H1 (cell line): ENCODE data around the gene OR5AC2. TPM values are rescaled to one million over a fixed set of nuclear protein-coding genes. Genes with fewer than 3 reads are reported as not detected.

Experiments
- CTCF ChIA-PET: fragments of 300-600 bp; sonication (Branson Sonifier 250); formaldehyde crosslinking; loops from one replicate; lab custom pipeline; 2021; ENCODE audit not compliant: partially characterized antibody; lab: Charles Lee
- POLR2A ChIA-PET: fragments of 300-600 bp; sonication (Branson Sonifier 250); formaldehyde crosslinking; loops from one replicate; lab custom pipeline; 2021; ENCODE audit warnings: inconsistent platforms; ENCODE audit not compliant: partially characterized antibody; lab: Charles Lee
- DNase-seq, 2 experiments: peaks; one replicate each; pipeline versions ENCODE4 v3.0.0 to v3.0.0-alpha.2; 2010 to 2022; ENCODE audit warnings: low spot score in 2 of 2, low read depth in 1 of 2, mixed read lengths in 1 of 2
- FAIRE-seq: peaks from 2 replicates; lab custom pipeline; 2011; peaks lifted over from hg19 to GRCh38; lab: Jason Lieb, UNC
- H2AFZ ChIP-seq: 2 replicates; pipeline ENCODE4 v1.8.1; 2012; ENCODE audit warnings: low read length, inconsistent platforms
- H2AK5ac ChIP-seq: 2 replicates; pipeline ENCODE4 v1.6.1; 2013; ENCODE audit warnings: low read depth, low read length
- H2BK120ac ChIP-seq: replicated peaks from 2 replicates; pipeline ENCODE3; 2013; ENCODE audit warnings: low read depth, low read length, inconsistent platforms
- H2BK12ac ChIP-seq: 2 replicates; pipeline ENCODE4 v1.6.1; 2013; ENCODE audit warnings: low read depth, low read length
- H2BK15ac ChIP-seq: 2 replicates; pipeline ENCODE4 v1.6.1; 2013; ENCODE audit warnings: low read length
- H2BK20ac ChIP-seq: 2 replicates; pipeline ENCODE4 v1.6.1; 2013; ENCODE audit warnings: low read length
- H2BK5ac ChIP-seq: 2 replicates; pipeline ENCODE4 v1.6.1; 2013; ENCODE audit warnings: low read depth, low read length
- H3K14ac ChIP-seq: 2 replicates; pipeline ENCODE4 v1.6.1; 2013; ENCODE audit warnings: inconsistent platforms; ENCODE audit not compliant: insufficient read length
- H3K18ac ChIP-seq: 2 replicates; pipeline ENCODE4 v1.6.1; 2013; ENCODE audit warnings: low read length; ENCODE audit errors: extremely low read depth
- H3K23ac ChIP-seq: 2 replicates; pipeline ENCODE4 v1.6.1; 2013; ENCODE audit warnings: inconsistent platforms; ENCODE audit not compliant: insufficient read length
- H3K23me2 ChIP-seq: 2 replicates; pipeline ENCODE4 v1.6.1; 2013; ENCODE audit warnings: low read depth, low read length
- H3K27ac ChIP-seq: 2 replicates; pipeline ENCODE4 v1.6.1; 2011; ENCODE audit warnings: low read depth, low read length, inconsistent platforms
- H3K27me3 ChIP-seq, 4 experiments: replicated peaks in 1 of 4; 1 replicate in 1 of 4; 2 replicates in 3 of 4; pipeline versions ENCODE4 v1.6.1 to v1.8.1; 2011 to 2013; ENCODE audit warnings: low read length in 3 of 4, mild to moderate bottlenecking in 3 of 4, inconsistent platforms in 2 of 4, mixed read lengths in 2 of 4, moderate library complexity in 1 of 4; ENCODE audit not compliant: control insufficient read depth in 3 of 4, insufficient read depth in 3 of 4; ENCODE audit errors: extremely low read depth in 1 of 4
- H3K36me3 ChIP-seq, 4 experiments: 2 replicates each; pipeline versions ENCODE4 v1.6.1 to v1.8.1; 2011 to 2013; ENCODE audit warnings: mild to moderate bottlenecking in 4 of 4, low read length in 3 of 4, moderate library complexity in 2 of 4, control low read depth in 1 of 4, inconsistent platforms in 1 of 4; ENCODE audit not compliant: insufficient read depth in 4 of 4, control insufficient read depth in 2 of 4
- H3K4ac ChIP-seq: replicated peaks from 2 replicates; pipeline ENCODE3; 2013; ENCODE audit warnings: low read length, low read depth, mixed read lengths, inconsistent platforms; ENCODE audit not compliant: insufficient read length
- H3K4me1 ChIP-seq, 4 experiments: replicated peaks in 1 of 4; 1 replicate in 1 of 4; 2 replicates in 3 of 4; pipeline versions ENCODE4 v1.6.1 to v1.8.1; 2011 to 2013; ENCODE audit warnings: low read length in 3 of 4, inconsistent platforms in 2 of 4, mixed read lengths in 1 of 4; ENCODE audit not compliant: insufficient read depth in 4 of 4, control insufficient read depth in 3 of 4
- H3K4me2 ChIP-seq, 2 experiments: 2 replicates each; pipeline versions ENCODE4 v1.6.1 to v1.8.1; 2011 to 2013; ENCODE audit warnings: low read depth in 2 of 2, low read length in 2 of 2, control low read depth in 1 of 2, inconsistent platforms in 1 of 2, mild to moderate bottlenecking in 1 of 2; ENCODE audit not compliant: insufficient read depth in 1 of 2
- H3K4me3 ChIP-seq, 4 experiments: fragments of 200-600, 300-600 bp in 1 of 4; sonication (generic), shearing (Covaris generic), sonication (Bioruptor Twin) in 1 of 4; 2 replicates each; pipeline versions ENCODE4 v1.5.1 to v1.8.1; 2011 to 2016; ENCODE audit warnings: low read length in 4 of 4, low read depth in 3 of 4, control low read depth in 2 of 4, inconsistent platforms in 2 of 4, mild to moderate bottlenecking in 2 of 4, mixed read lengths in 1 of 4, moderate library complexity in 1 of 4; ENCODE audit not compliant: insufficient read depth in 2 of 4; ENCODE audit errors: extremely low read depth in 1 of 4
- H3K56ac ChIP-seq: replicated peaks from 2 replicates; pipeline ENCODE3; 2013; ENCODE audit warnings: low read depth, mild to moderate bottlenecking, mixed read lengths, low read length, inconsistent platforms; ENCODE audit not compliant: insufficient read length
- H3K79me1 ChIP-seq: 2 replicates; pipeline ENCODE4 v1.6.1; 2013; ENCODE audit warnings: low read depth, low read length, control low read depth
- H3K79me2 ChIP-seq, 2 experiments: 2 replicates each; pipeline versions ENCODE4 v1.6.1 to v1.8.1; 2012 to 2013; ENCODE audit warnings: low read length in 2 of 2, mild to moderate bottlenecking in 2 of 2, inconsistent platforms in 1 of 2; ENCODE audit not compliant: insufficient read depth in 2 of 2, control insufficient read depth in 1 of 2
- H3K9ac ChIP-seq, 4 experiments: replicated peaks in 1 of 4; 1 replicate in 1 of 4; 2 replicates in 3 of 4; pipeline versions ENCODE4 v1.6.1 to v1.8.1; 2011 to 2013; ENCODE audit warnings: low read depth in 3 of 4, low read length in 3 of 4, control low read depth in 2 of 4, mild to moderate bottlenecking in 2 of 4, moderate library complexity in 2 of 4, inconsistent platforms in 1 of 4; ENCODE audit errors: extremely low read depth in 1 of 4
- H3K9me3 ChIP-seq, 2 experiments: 2 replicates each; pipeline versions ENCODE4 v1.6.1 to v1.8.1; 2012 to 2013; ENCODE audit warnings: mild to moderate bottlenecking in 2 of 2, moderate library complexity in 2 of 2, control low read depth in 1 of 2, inconsistent platforms in 1 of 2, low read depth in 1 of 2, low read length in 1 of 2, mixed read lengths in 1 of 2; ENCODE audit not compliant: insufficient read depth in 2 of 2
- H4K20me1 ChIP-seq, 2 experiments: replicated peaks in 1 of 2; 2 replicates each; pipeline versions ENCODE3 to v1.8.1; 2011 to 2013; ENCODE audit warnings: inconsistent platforms in 2 of 2, low read length in 2 of 2, mild to moderate bottlenecking in 1 of 2; ENCODE audit not compliant: insufficient read depth in 2 of 2, control insufficient read depth in 1 of 2
- H4K5ac ChIP-seq: 2 replicates; pipeline ENCODE4 v1.6.1; 2013; ENCODE audit warnings: low read length, low read depth, mixed read lengths, inconsistent platforms; ENCODE audit not compliant: insufficient read length
- H4K8ac ChIP-seq: 2 replicates; pipeline ENCODE4 v1.8.0; 2013; ENCODE audit warnings: mild to moderate bottlenecking, moderate library complexity, low read length, inconsistent platforms; ENCODE audit not compliant: insufficient read depth; ENCODE audit errors: extremely low read depth
- H4K91ac ChIP-seq: replicated peaks from 2 replicates; pipeline ENCODE3; 2013; ENCODE audit warnings: low read length, mixed read lengths, inconsistent platforms; ENCODE audit not compliant: insufficient read length
- BACH1 ChIP-seq: IDR thresholded peaks from 2 replicates; pipeline ENCODE4 v1.6.1; 2012; ENCODE audit warnings: low read length, improper control_type of control experiment
- EGR1 ChIP-seq: IDR thresholded peaks from 2 replicates; pipeline ENCODE4 v1.6.1; 2011; ENCODE audit warnings: low read depth, low read length, borderline replicate concordance
- HDAC6 ChIP-seq: IDR thresholded peaks from one replicate; pipeline ENCODE4 v1.7.1; 2012; ENCODE audit warnings: low read depth, mild to moderate bottlenecking, inconsistent platforms, low read length, moderate library complexity
- KDM5A ChIP-seq: fragments of 200-600 bp; IDR thresholded peaks from 2 replicates; pipeline ENCODE4 v1.7.1; 2012; ENCODE audit warnings: mild to moderate bottlenecking, low read length, inconsistent platforms, mixed read lengths
- WGBS, 2 experiments: shearing (Covaris generic) in 1 of 2; methylation state at CpG; one replicate each; pipeline versions ENCODE4 v1.1.6 to v1.1.7; 2013 to 2015; ENCODE audit warnings: low lambda C conversion rate in 2 of 2, mixed read lengths in 2 of 2, inconsistent platforms in 1 of 2, low coverage in 1 of 2, missing lambda C conversion rate in 1 of 2; ENCODE audit not compliant: insufficient replicate concordance in 2 of 2, insufficient coverage in 1 of 2, insufficient read length in 1 of 2; ENCODE audit errors: extremely low coverage in 1 of 2, missing lambda C conversion rate in 1 of 2; 5-methylcytosine and 5-hydroxymethylcytosine counted together
- polyA plus RNA-seq, 7 experiments: library from polyadenylated mRNA; depleted of rRNA in 3 of 7; stranded (reverse) in 5 of 7; unstranded in 2 of 7; fragments of >200 nt in 5 of 7; fragments of 200-250 nt in 2 of 7; gene quantifications; 1 replicate in 5 of 7; 2 replicates in 1 of 7; 4 replicates in 1 of 7; pipeline versions ENCODE4 v1.2.1 to v1.2.3, GENCODE V29; 2011 to 2013; ENCODE audit warnings: missing spikeins in 2 of 7, mixed read lengths in 2 of 7
- total RNA-seq: library from RNA; stranded (reverse); fragmentation: NEBNext Ultra II Directional; extraction: Animal tissue kit (Norgen Biotek cat#: 25700); gene quantifications from 2 replicates; pipeline ENCODE4 v1.2.1, GENCODE V29; 2021

The OR5AC2 gene
- total and polyA plus RNA-seq, 2 of the 8 experiments (the other 6 are each of a cell fraction or from before 2014, with no cell fraction given) = not detected

DNA sequence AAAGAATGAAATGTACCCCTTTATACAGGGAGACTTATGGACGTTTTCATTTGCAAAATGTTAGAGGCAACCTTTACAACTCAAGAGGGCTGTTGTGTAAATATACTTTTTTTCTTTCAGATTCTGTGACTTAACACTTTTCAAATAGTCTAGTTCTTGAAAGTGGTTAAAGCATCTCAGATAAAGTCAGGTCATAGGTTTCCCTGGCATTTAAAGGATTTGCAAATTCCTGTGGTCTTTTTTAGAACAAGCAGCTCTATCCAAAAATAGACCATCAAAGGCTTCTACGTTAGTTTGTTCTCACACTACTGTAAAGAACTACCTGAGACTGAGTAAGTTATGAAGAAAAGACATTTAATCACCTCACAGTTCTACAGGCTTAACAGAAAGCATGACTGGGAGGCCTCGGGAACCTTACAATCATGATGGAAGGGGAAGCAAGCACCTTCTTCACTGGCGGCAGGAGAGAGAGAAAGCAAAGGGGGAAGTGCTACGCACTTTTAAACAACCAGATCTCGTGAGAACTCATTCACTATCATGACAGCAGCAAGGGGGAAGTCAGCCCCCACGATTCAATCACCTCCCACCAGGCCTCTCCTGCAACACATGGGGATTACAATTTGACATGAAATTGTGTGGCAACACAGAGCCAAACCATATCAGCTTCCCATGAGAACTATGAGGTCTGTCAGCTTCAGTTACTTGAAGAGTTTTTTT lies 28.6 kb upstream of the OR5AC2 start:
- 85% methylated on average over 7 of the region's 7 CpGs; no CpG with 5 or more reads in 1 of the 2 experiments for WGBS, 2 experiments
- no peak overlapping the region for H2BK20ac ChIP-seq
- no peak overlapping the region for H2BK120ac ChIP-seq
- no peak overlapping the region for H2AK5ac ChIP-seq
- H3K79me2 ChIP-seq = no peaks in the 10 kb centered on the region
- H3K79me1 ChIP-seq = no peaks in the 10 kb centered on the region
- no peak overlapping the region for H2BK15ac ChIP-seq
- H3K9me3 ChIP-seq = no peaks in the 10 kb centered on the region
- no peak overlapping the region for H2BK5ac ChIP-seq
- no peak overlapping the region for H3K27ac ChIP-seq
- H3K4me1 ChIP-seq = no peaks in the 10 kb centered on the region
- H4K5ac ChIP-seq = no peak overlapping the region
- FAIRE-seq = no peak
- no peak overlapping the region for H3K23ac ChIP-seq
- H3K27me3 ChIP-seq = no peaks in the 10 kb centered on the region
- no peaks in the 10 kb centered on the region for H3K23me2 ChIP-seq
- H3K4ac ChIP-seq = no peak overlapping the region
- no peak overlapping the region for H4K91ac ChIP-seq
- ChIA-PET POLR2A (no interaction called here), CTCF (interaction anchor here (3.5 to 4.3 kb wide), 2 partner anchors 11 to 18 kb away, joined by 14 to 24 read pairs; no protein-coding TSS in a partner anchor)
- DNase-seq = no peak
- H4K8ac ChIP-seq = no peak overlapping the region
- H2BK12ac ChIP-seq = no peak overlapping the region
- no peaks in the 10 kb centered on the region for H3K36me3 ChIP-seq
- no peaks in the 10 kb centered on the region for H4K20me1 ChIP-seq
- no peak overlapping the region for H3K56ac ChIP-seq
- no peak overlapping the region for H3K14ac ChIP-seq
- H3K4me2 ChIP-seq = no peak overlapping the region
- no peak overlapping the region for H3K9ac ChIP-seq
- no peak overlapping the region for H3K18ac ChIP-seq
- peak overlapping the region; percentile 74; the same call in 1 of the 2 replicates for H2AFZ ChIP-seq
- TF ChIP-seq EGR1 (no peak), HDAC6 (no peak), KDM5A (no peak), BACH1 (no peak)
- TF ChIP-seq, all 59 proteins: peak for 0
- no peak overlapping the region for H3K4me3 ChIP-seq
